GM12891 (cell line): ENCODE measurements around the gene RASGRF2.

Source experiments
- PAX5 ChIP-seq: IDR thresholded peaks from 2 replicates; pipeline ENCODE4 v1.6.1; 2011; ENCODE audit warnings: low read length, moderate library complexity, mild to moderate bottlenecking; ENCODE audit not compliant: insufficient read depth, severe bottlenecking
- POLR2A ChIP-seq: IDR thresholded peaks from 2 replicates; pipeline ENCODE4 v1.6.1; 2011; ENCODE audit warnings: low read depth, low read length, control low read depth
- POLR2AphosphoS5 ChIP-seq: IDR thresholded peaks from 2 replicates; pipeline ENCODE4 v1.6.1; 2011; ENCODE audit warnings: low read depth, low read length, control low read depth
- SPI1 ChIP-seq: IDR thresholded peaks from 2 replicates; pipeline ENCODE4 v1.6.1; 2011; ENCODE audit warnings: low read depth, low read length, control low read depth
- TAF1 ChIP-seq: IDR thresholded peaks from 2 replicates; pipeline ENCODE4 v1.6.1; 2011; ENCODE audit warnings: low read depth, low read length, control low read depth

DNA sequence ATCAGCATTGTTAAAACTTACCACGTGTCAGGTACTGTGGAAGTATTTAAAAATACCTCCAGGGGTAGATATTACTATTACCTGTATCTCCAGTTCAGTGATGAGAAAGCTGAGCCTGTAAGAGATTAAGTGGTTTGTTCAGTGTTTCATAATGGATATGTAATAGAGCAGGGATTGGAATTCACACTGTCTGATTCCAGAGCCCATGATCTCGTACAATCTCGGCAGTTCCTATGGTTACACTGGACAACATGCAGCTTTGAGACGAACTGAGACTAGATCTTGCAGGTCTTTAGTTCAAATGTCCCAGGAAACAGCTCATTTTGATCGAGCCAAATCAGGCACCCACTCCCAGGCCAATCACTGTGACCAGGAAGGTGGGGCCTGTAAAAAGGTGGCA lies 8.8 kb upstream of the RASGRF2 start:
- TF ChIP-seq POLR2AphosphoS5 (no peak), TAF1 (no peak), PAX5 (no peak), POLR2A (no peak), SPI1 (no peak)
